NCI-H446 treated with DMSO at 0.1 percent for 48 hours (cell line): Measurements from ENCODE around the gene ZGRF1.
A peak's percentile ranks its signal among the peaks of the same experiment; 100 is the strongest.
"Not testable (repeated sequence)": the region's sequence is repeated elsewhere in the genome, so short reads cannot be mapped to it uniquely, and the experiment has no call there.

Experiments
- DNase-seq: peaks from one replicate; lab custom pipeline; 2025; lab: John Stamatoyannopoulos, UW

The ZGRF1 gene

DNA sequence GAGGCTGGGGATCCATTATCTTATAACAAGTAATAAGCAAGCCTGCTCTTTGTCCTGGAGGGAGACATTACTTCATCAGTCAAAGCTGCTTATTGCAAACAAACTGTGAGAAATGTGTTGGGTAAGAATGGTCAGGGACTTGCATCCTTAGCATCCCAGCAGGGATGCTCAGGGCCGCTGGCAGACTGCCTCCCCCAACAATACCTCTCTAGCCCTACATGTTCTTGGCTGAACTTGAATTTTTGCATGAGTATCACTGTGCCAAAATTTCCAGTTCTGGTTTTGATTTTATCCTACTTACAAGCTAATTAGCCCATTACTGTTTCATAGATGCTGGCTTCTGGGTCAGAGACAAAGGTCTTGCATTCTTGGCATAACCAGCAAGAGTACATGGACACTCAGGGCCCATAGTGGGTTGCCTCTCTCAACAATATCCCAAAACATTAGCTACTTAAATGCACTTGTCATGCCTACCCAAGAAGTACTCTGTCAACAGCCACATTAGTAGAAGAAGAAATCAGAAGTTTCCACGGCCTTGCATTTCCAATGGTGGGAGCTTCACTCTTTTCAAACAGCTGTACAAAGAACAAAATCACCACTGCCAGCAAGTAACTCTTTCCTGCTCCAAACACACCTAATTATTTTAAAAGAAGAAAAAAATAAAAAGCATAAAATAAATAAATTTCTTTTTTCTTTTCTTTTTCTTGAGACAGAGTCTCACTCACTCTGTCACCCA lies 78.9 kb downstream of the ZGRF1 start:
- DNase-seq = peak; percentile 19

GRCh38 chr4:112554271-112554670 lies 82.4 kb downstream of the ZGRF1 start:
- not testable (repeated sequence) for DNase-seq

- no peak for DNase-seq
Observed at GRCh38 chr4:112552668-112553067, 84.0 kb downstream of the ZGRF1 start.

DNA sequence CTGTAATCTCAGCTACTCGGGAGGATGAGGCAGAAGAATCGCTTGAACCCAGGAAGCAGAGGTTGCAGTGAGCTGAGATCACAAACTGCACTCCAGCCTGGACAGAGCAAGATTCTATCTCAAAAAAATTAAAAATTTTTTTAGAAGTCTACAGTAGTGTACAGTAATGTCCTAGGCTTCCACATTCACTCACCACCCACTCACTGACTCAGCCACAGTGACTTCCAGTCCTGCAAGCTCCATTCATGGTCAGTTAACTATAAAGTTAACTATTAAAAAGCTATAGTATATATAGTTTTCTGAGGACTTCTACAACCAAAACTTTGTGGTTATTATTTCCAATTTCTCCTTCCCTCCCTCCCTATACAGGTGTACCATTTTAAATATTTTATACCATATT lies 86.0 kb downstream of the ZGRF1 start:
- no peak for DNase-seq

DNA sequence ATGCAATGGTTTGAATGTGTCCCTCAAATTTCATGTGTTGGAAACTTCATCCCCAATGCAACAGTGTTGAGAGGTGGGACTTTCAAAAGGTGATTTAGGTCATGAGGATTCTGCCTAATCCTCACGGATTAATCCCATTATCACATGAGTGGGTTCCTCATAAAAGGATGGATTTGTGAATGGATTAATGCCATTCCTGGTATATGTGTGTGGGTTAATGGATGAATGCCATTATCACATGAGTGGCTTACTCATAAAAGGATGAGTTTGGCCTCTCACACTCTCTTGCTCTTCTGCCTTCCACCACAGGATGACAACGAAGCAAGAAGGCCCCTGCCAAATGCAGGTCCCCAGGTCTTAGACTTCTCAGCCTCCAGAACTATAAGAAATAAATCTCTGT lies 90.2 kb downstream of the ZGRF1 start:
- no peak for DNase-seq

GRCh38 chr4:112545346-112545745 lies 91.4 kb downstream of the ZGRF1 start:
- DNase-seq = no peak

- DNase-seq = no peak
Observed at GRCh38 chr4:112540695-112541094, 96.0 kb downstream of the ZGRF1 start.

GRCh38 chr4:112536123-112536522 lies 100.6 kb downstream of the ZGRF1 start:
- no peak for DNase-seq

DNA sequence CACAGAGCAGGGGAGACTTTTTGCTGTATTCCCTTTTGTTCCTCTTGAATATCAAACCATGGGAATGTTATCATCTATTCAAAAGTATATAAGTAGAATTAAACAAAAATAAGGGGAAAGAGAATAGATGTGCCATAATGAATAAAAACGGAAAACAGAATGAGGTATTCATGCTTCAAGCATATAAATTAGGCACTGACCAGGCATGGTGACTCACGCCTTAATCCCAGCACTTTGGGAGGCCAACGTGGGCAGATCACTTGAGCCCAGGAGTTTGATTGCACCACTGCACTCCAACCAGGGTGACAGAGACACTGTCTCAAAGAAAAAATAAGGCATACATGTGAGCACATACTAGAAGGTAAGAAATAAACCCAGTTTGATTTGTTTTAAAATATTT lies 104.4 kb downstream of the ZGRF1 start:
- no peak for DNase-seq

GRCh38 chr4:112531146-112531545 lies 105.6 kb downstream of the ZGRF1 start:
- DNase-seq = no peak

DNA sequence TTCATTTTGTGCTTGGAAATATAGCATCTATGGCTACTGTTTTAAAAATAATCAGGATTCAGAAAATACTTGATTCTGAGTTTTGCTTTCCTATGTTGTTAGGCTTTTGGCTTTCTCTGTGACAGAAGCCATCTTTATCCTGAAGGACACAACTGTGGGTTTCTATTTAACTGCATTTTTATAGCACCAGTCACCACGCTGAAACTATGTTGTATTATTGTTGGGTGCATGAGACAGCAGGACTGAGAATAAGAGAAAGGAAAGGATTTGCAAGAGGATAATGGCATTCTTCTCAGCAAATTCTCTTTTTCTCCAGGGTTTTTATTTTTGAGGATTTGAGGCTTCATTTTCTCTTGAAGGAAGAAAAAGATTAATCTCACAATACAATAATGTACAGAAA lies 110.6 kb downstream of the ZGRF1 start:
- no peak for DNase-seq

- no peak for DNase-seq
Observed at GRCh38 chr4:112523764-112524505, 112.8 kb downstream of the ZGRF1 start.

DNA sequence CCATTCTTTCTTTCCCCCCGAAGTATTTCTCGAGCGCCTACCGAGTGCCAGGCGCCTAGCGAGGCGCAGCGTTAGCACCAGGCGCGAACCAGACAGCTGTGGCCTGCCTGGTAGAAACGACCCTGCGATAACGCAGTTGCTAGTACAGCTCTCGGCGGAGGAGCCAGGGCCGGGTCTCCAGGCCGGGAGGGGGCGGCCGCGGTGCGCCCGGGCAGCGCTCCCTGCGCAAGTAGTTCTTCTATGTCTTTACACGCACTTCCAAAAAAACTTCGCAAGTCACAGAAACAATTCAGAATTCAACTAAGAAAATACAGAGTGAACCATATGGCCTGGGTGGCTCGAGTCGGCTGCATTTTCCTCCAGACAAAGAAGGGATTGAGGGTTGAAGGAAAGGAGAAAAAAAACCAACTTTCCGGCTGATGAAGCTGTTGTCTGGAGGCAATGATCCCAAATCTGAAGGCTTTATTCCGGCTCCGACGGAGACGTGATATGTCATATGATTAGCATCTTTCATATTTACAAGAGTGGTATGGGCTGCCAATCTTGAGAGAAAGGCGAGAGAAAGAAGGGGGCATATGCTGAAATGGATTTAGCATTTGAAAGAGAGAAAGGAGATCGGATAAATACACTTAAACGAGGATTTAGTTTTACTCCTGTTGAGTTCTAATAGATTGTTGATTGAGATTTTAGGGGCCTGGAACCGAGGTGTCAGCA lies 113.5 kb downstream of the ZGRF1 start:
- no peak for DNase-seq

GRCh38 chr4:112522431-112522830 lies 114.3 kb downstream of the ZGRF1 start:
- DNase-seq = not testable (repeated sequence)

GRCh38 chr4:112521123-112522023 lies 115.3 kb downstream of the ZGRF1 start:
- DNase-seq = no peak

DNA sequence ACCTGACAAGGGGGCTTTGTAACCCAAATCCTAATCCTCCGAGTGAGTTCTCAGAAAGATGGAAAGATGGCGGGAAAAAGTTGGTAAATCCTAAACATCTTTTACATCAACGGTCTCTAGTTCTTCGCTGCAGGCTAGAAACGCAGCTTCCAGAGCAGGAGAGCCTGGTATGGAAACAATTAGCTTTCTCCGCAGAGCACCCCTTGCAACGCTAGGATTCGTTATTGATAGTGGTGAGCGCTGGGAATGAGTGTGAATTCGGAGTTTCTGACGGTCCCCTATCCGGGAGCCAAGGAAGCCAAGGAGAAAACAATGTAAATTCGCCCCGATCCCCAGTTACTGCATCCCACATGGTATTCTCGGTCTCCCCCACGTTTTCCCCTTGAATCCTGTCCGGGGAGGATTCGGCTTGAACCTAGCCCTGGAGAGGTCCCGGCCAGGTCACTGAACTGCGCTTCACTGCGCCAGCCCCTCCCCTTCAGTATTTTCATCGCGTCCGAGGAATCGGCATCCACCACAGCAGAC lies 116.0 kb downstream of the ZGRF1 start:
- no peak for DNase-seq

DNA sequence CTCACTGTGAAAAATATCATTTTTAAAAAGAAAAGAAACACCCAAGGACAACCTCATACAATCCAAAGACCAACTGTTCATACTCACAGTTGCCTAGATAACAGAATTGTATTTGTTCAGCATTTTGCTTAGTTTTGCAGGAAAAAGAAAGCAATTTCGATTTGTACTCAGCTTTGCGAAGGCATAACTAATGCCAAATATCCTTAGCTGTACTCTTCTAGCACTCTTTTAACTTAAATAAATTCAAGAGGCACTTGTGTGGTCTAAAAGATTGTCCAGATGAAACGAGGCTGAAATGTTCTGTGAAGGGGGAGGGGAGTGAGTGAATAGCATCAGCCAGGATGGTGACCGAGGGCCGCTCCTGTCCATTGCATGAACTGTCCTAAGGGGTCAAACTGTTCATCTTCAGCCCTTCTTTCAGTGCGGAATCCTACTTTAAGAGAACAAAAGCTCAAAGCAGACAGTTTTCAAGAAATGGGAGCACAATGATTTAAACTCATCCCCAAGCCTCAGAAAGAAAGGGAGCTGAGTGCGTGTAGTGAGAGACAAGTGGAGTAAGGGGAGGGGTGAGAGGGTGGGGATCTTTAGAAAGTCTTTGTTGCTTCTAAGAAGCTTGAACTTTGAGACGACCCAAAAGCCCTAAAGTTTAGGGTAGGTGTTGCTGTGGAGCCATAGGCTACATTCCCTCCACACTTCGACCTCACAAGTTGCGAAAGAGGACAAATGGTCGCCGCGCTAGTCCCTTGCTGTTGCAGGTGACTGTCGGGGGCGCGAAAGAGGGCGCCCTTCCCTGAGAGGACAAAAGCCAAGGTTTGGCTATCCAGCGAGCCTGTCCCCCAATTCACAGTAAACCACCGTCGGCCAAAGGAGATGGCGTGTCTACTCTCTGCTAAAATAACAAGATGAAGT lies 116.8 kb downstream of the ZGRF1 start:
- no peak for DNase-seq

- DNase-seq = no peak
Observed at GRCh38 chr4:112518675-112519074, 118.0 kb downstream of the ZGRF1 start.

- no peak for DNase-seq
Observed at GRCh38 chr4:112517911-112518310, 118.8 kb downstream of the ZGRF1 start.

DNA sequence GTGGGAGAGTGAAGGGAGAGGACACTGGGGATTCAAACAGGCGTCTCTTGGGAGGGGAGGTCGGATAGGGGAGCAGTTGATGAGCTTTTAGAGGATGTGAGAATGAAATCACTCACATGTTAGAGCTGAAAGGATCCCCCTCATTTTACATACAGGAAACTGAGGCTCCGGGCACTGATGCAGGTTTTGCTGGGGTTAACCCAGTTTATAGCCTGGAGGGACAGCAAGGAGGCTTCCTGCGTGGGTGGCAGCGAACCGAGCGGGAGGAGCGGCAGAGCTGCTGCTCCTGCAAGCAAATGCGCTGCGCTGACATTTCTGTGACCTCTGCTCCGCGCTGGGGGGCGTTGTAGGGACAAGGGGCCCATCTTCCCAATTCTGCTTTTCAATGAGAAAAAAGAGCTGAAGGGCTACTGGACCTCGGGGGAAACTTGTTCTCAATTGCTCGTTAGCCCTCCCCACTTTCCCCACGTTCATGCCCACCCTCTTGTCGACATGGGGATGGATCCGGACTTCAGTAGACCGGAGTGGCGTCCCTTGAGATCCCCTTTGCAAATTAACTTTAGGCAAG lies 119.6 kb downstream of the ZGRF1 start:
- DNase-seq = no peak
